GM10248 (cell line): ENCODE data around the gene KRTAP10-8.
"Not testable (repeated sequence)": the region's sequence is repeated elsewhere in the genome, so short reads cannot be mapped to it uniquely, and the experiment has no call there.

ENCODE experiments used
- CTCF ChIA-PET: fragments of 300-600 bp; sonication (Branson Sonifier 250); formaldehyde crosslinking; extraction: SDS; loops from one replicate; lab custom pipeline; 2021; ENCODE audit warnings: antibody characterized with exemption; lab: Yijun Ruan, JAX
- POLR2A ChIA-PET: fragments of 350-650 bp; sonication (Branson Sonifier 250); formaldehyde crosslinking; extraction: SDS; loops from one replicate; lab custom pipeline; 2020; ENCODE audit warnings: antibody characterized with exemption; lab: Yijun Ruan, JAX
- DNase-seq: peaks from one replicate; pipeline ENCODE4 v3.0.0; 2012; ENCODE audit errors: extremely low spot score
- TF ChIP-seq, protein P1 (sequence below): IDR thresholded peaks from 2 replicates; pipeline ENCODE4 v1.5.1; 2012; ENCODE audit warnings: mild to moderate bottlenecking, low read depth; ENCODE audit errors: extremely low read depth, missing control alignments, control extremely low read depth

The KRTAP10-8 gene

DNA sequence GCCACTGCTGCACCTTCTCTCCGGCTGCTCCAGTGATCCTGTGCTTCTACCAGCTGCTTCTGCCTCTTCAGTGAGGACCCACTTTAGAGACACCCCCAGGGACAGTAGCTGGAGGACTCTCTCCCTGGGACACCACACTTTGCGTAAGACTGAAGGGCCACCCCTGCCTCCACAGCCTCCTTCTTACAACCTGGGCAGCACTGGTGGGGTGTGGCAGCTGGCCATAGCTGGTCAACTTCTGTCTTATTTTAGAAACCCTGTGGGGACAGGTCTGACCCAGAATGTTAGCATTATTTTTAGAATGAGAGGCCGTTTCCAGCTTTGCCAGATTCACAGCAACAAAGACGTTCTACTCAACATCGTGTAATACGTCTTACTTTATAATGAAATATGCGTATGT is 13.9 kb downstream of the KRTAP10-8 start:
- TF ChIP-seq, protein P1, sequence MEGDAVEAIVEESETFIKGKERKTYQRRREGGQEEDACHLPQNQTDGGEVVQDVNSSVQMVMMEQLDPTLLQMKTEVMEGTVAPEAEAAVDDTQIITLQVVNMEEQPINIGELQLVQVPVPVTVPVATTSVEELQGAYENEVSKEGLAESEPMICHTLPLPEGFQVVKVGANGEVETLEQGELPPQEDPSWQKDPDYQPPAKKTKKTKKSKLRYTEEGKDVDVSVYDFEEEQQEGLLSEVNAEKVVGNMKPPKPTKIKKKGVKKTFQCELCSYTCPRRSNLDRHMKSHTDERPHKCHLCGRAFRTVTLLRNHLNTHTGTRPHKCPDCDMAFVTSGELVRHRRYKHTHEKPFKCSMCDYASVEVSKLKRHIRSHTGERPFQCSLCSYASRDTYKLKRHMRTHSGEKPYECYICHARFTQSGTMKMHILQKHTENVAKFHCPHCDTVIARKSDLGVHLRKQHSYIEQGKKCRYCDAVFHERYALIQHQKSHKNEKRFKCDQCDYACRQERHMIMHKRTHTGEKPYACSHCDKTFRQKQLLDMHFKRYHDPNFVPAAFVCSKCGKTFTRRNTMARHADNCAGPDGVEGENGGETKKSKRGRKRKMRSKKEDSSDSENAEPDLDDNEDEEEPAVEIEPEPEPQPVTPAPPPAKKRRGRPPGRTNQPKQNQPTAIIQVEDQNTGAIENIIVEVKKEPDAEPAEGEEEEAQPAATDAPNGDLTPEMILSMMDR = no peak
- no peak for DNase-seq
- ChIA-PET POLR2A (no interaction called here), CTCF (no interaction called here)

DNA sequence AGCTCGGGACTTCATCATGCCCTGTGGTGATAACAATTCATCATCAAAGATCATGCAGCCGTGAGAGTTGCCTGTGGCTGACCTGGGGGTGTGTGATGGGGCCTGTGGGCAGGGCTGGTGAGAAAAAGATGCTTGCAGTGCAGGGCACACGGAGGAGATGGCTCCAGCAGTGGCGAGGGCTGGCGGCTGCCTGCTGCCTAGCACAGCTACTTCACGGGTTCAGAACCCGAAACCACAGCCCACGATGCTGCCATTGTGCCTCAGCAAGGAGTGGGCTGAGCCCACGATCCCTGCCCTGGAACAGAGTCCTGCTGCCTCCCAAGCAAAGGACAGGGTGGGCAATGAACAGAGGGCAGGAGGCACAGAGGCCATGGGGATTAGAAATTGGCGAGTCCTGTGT is 14.4 kb downstream of the KRTAP10-8 start:
- ChIA-PET CTCF (no interaction called here), POLR2A (no interaction called here)
- DNase-seq = no peak
- TF ChIP-seq, protein P1 = no peak

DNA sequence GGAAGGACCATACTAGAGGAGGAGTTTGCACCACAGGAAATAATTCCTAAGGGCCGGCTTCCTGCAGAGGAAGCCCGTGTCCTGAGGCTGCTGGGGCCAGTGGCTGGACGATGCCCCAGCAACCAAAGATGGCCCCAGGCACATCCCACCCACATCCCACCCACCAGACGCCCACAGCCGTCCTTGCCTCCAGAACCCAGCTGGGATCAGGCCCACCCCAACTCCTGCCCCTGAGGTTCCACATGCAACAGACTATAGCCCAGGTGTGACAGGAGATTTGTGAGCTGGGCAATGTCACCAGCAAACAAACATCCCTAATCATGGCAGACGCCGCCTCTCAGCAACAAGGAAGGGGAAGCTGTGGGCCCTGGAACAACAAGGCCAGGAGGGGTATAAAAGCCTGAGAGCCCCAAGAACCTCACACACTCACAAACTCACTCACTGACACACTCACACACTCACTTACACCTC is 14.8 kb downstream of the KRTAP10-8 start, which contains the start of gene KRTAP10-9:
TSS of gene KRTAP10-9 (plus strand) at position 421 of the 471 bp plus-strand sequence. CDS start 79 bp downstream, outside the sequence.
- TF ChIP-seq, protein P1 = no peak
- POLR2A ChIA-PET = no interaction called here
- DNase-seq = no peak
- CTCF ChIA-PET = no interaction called here

DNA sequence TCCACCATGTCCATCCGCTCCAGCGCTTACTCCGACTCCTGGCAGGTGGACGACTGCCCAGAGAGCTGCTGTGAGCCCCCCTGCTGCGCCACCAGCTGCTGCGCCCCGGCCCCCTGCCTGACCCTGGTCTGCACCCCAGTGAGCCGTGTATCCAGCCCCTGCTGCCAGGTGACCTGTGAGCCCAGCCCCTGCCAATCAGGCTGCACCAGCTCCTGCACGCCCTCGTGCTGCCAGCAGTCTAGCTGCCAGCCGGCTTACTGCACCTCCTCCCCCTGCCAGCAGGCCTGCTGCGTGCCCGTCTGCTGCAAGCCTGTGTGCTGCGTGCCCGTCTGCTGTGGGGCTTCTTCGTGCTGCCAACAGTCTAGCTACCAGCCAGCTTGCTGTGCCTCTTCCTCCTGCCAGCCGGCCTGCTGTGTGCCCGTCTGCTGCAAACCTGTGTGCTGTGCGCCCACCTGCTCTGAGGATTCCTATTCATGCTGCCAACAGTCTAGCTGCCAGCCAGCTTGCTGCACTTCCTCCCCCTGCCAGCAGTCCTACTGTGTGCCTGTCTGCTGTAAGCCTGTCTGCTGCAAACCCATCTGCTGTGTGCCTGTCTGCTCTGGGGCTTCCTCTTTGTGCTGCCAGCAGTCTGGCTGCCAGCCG is 15.4 kb downstream of the KRTAP10-8 start:
- DNase-seq, CTCF ChIA-PET, POLR2A ChIA-PET: not testable (repeated sequence)

DNA sequence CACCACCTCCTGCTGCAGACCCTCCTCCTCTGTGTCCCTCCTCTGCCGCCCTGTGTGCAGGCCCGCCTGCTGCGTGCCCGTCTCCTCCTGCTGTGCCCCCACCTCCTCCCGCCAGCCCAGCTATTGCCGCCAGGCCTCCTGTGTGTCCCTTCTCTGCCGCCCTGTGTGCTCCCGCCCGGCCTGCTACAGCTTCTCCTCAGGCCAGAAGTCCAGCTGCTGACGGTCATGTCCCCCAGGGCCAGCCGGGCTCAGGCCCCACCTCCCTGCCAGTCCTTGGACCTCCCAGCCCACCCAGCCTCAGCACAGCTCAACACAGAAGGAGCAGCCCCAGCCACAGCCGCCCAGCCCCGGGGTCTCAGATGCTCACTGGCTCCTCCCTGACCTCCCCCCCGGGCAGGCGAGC is 16.0 kb downstream of the KRTAP10-8 start:
- POLR2A ChIA-PET, DNase-seq, CTCF ChIA-PET: not testable (repeated sequence)

DNA sequence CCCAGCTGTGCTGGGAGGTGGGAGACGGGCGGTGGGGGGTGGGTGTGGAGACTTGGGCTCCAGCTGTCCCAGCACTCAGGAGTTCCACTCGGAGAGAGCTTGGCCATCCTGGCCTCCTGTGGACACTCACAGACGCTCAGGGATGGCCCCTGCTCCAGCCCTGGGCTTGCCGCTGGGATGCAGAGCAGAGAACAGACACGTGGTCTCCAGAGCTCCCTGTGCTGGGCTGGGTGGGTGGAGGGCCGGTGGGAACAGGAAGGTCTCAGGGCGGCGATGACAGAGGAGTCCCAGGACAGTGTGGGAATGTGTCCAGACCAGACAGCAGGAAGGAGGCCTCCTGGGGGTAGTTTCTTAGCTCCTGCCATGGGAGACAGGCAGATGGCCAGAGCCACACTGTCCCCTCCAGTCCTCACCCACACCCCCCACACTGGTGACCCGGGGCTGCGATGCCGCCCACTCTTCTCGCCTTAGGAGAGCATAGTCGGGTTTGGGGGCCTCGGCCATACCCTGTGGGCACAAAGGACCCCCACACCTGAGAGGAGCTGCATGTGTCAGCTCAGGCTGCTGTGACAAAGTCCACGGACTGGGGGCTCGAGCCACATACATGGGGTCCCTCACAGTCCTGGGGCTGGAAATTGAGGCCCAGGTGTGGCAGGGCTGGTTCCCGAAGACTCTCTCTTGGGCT is 17.0 kb downstream of the KRTAP10-8 start:
- DNase-seq = no peak
- ChIA-PET CTCF (no interaction called here), POLR2A (no interaction called here)
- TF ChIP-seq, protein P1 = no peak

DNA sequence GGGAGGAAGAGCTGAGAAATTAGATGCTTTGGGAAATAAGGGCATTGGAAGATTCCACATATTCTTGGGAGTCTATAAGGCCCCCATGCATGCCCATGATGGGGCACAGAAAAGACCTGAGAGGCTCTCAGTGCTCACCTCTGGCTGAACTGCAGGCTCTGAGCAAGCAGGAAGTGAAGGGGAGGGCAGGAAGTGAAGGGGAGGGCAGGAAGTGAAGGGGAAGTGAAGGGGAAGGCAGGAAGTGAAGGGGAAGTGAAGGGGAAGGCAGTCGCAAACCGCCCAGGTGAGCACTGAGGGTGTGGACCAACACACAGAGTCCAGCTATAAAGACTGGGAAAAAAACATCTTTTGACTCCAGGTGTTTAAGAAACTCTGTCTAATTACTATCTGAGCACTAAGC is 18.6 kb downstream of the KRTAP10-8 start:
- CTCF ChIA-PET = no interaction called here
- TF ChIP-seq, protein P1 = no peak
- DNase-seq = no peak
- POLR2A ChIA-PET = no interaction called here
